HFF-Myc (cell line): ENCODE measurements around the gene FBXL4.
A peak's percentile ranks its signal among the peaks of the same experiment; 100 is the strongest.

Experiments used
- DNase-seq: peaks from one replicate; pipeline ENCODE4 v3.0.0-alpha.2; 2011; ENCODE audit warnings: low read depth; ENCODE audit errors: extremely low read depth
- H3K4me3 ChIP-seq: replicated peaks from 2 replicates; pipeline ENCODE4 v1.5.1; 2011; ENCODE audit warnings: low read depth, mild to moderate bottlenecking, control low read depth, low read length
- TF ChIP-seq, protein P1 (sequence below): IDR thresholded peaks from 2 replicates; pipeline ENCODE4 v1.5.1; 2012; ENCODE audit warnings: mild to moderate bottlenecking, low read depth, low read length, control low read depth; ENCODE audit errors: missing control alignments

Gene FBXL4

DNA sequence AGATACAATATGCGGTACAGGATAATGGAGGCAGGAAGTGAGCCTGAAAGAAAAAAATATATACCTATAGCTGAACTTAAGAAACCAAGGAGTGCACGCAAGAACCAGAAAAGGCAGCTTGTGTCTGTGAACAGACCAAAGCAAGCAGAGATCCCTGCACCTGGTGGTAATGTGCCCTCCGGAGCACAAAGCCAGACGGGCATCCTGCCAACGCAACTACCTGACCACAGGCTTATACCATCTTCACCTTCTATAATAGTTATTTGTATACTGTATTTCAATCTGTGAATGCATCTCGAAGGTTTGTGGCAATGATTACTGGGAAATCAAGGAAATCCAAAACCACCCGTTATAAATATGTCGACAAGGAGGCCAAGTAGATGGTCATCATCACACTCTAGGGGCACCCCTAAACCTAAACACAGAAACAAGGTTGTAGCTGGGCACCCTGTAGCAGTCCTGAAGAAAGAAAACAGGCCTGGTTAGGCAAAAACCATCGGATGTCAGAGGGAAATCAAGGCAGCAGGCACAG is 801 bp downstream of the FBXL4 start:
- peak overlapping the region; percentile 94 for H3K4me3 ChIP-seq
- peak; percentile 19 for DNase-seq
- TF ChIP-seq, protein P1, sequence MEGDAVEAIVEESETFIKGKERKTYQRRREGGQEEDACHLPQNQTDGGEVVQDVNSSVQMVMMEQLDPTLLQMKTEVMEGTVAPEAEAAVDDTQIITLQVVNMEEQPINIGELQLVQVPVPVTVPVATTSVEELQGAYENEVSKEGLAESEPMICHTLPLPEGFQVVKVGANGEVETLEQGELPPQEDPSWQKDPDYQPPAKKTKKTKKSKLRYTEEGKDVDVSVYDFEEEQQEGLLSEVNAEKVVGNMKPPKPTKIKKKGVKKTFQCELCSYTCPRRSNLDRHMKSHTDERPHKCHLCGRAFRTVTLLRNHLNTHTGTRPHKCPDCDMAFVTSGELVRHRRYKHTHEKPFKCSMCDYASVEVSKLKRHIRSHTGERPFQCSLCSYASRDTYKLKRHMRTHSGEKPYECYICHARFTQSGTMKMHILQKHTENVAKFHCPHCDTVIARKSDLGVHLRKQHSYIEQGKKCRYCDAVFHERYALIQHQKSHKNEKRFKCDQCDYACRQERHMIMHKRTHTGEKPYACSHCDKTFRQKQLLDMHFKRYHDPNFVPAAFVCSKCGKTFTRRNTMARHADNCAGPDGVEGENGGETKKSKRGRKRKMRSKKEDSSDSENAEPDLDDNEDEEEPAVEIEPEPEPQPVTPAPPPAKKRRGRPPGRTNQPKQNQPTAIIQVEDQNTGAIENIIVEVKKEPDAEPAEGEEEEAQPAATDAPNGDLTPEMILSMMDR: no peak

GRCh38 chr6:98946266-98946878 is 1.4 kb downstream of the FBXL4 start:
- peak overlapping the region; percentile 94 for H3K4me3 ChIP-seq
- TF ChIP-seq, protein P1: no peak
- no peak for DNase-seq

GRCh38 chr6:98945311-98946115 is 2.2 kb downstream of the FBXL4 start:
- TF ChIP-seq, protein P1: no peak
- H3K4me3 ChIP-seq: peak overlapping the region; percentile 94
- DNase-seq: no peak

GRCh38 chr6:98944598-98945081 is 3.1 kb downstream of the FBXL4 start:
- no peak for DNase-seq
- TF ChIP-seq, protein P1: no peak
- H3K4me3 ChIP-seq: no peak overlapping the region

GRCh38 chr6:98944168-98944567 is 3.6 kb downstream of the FBXL4 start:
- TF ChIP-seq, protein P1: no peak
- no peak for DNase-seq
- no peak overlapping the region for H3K4me3 ChIP-seq

- TF ChIP-seq, protein P1: peak; percentile 20
- H3K4me3 ChIP-seq: no peak overlapping the region
- no peak for DNase-seq
Observed at GRCh38 chr6:98942263-98942803, 5.4 kb downstream of the FBXL4 start.
